K562 (cell line): ENCODE data around the gene PPWD1. TPM values are rescaled to one million over a fixed set of nuclear protein-coding genes. Genes with fewer than 3 reads are reported as not detected.

ENCODE experiments used
- ATAC-seq: fragments of 200-7000 bp; cut with Tn5 transposase; 3 replicates; pipeline ENCODE4 v1.9.1; 2020; ENCODE audit warnings: moderate library complexity
- BruUV-seq: library from RNA; stranded (reverse); fragments of 400-500 nt; replicated peaks from 2 replicates; lab custom pipeline; 2021; lab: Mats Ljungman, UMichigan
- CTCF ChIA-PET: fragments of 300-600 bp; formaldehyde crosslinking; extraction: SDS; loops from one replicate; lab custom pipeline; 2021; ENCODE audit warnings: low intra/inter-chr PET ratio; lab: Yijun Ruan, JAX
- POLR2A ChIA-PET: fragments of 300-600, 350-650 bp; sonication (Branson Sonifier 250); formaldehyde crosslinking; extraction: SDS; loops from one replicate; lab custom pipeline; 2021; ENCODE audit warnings: antibody characterized with exemption, inconsistent platforms; lab: Yijun Ruan, JAX
- DNase-seq, 4 experiments: peaks; one replicate each; pipeline versions ENCODE4 v3.0.0 to v3.0.0-alpha.2; 2011 to 2018; ENCODE audit warnings: low spot score in 3 of 4, mixed read lengths in 3 of 4; ENCODE audit errors: extremely low read depth in 1 of 4
- FAIRE-seq: peaks from 2 replicates; lab custom pipeline; 2011; peaks lifted over from hg19 to GRCh38; lab: Jason Lieb, UNC
- H2AFZ ChIP-seq: 2 replicates; pipeline ENCODE4 v1.6.0; 2011; ENCODE audit warnings: low read depth, low read length, control low read depth, inconsistent platforms
- H3K27ac ChIP-seq: fragments of 200-600 bp; 3 replicates; pipeline ENCODE4 v1.8.0; 2011; ENCODE audit warnings: low read depth, mild to moderate bottlenecking, control low read depth, inconsistent platforms, low read length, moderate library complexity, mixed read lengths; ENCODE audit errors: extremely low read depth
- H3K27me3 ChIP-seq, 2 experiments: fragments of 300-600 bp in 1 of 2; 2 replicates in 1 of 2; 3 replicates in 1 of 2; pipeline versions ENCODE4 v1.6.0 to v1.8.0; 2011; ENCODE audit warnings: inconsistent platforms in 2 of 2, low read length in 2 of 2, mild to moderate bottlenecking in 1 of 2, mixed read lengths in 1 of 2, moderate library complexity in 1 of 2; ENCODE audit not compliant: control insufficient read depth in 2 of 2, insufficient read depth in 2 of 2
- H3K36me3 ChIP-seq: fragments of 300-600 bp; 3 replicates; pipeline ENCODE4 v1.8.0; 2011; ENCODE audit warnings: mild to moderate bottlenecking, low read length, inconsistent platforms; ENCODE audit not compliant: control insufficient read depth, insufficient read depth
- H3K4me1 ChIP-seq, 2 experiments: fragments of 200-600 bp in 1 of 2; replicated peaks in 1 of 2; 2 replicates in 1 of 2; 3 replicates in 1 of 2; pipeline versions ENCODE4 v1.5.1 to v1.8.0; 2011; ENCODE audit warnings: inconsistent platforms in 2 of 2, low read length in 2 of 2, mild to moderate bottlenecking in 1 of 2, mixed read lengths in 1 of 2, moderate library complexity in 1 of 2; ENCODE audit not compliant: control insufficient read depth in 2 of 2, insufficient read depth in 2 of 2
- H3K4me2 ChIP-seq: 2 replicates; pipeline ENCODE4 v1.6.1; 2011; ENCODE audit warnings: low read length, control low read depth, inconsistent platforms, mixed read lengths; ENCODE audit not compliant: insufficient read depth
- H3K4me3 ChIP-seq: fragments of 200-600 bp; sonication (generic), shearing (Covaris generic); 2 replicates; pipeline ENCODE4 v1.5.1; 2016; ENCODE audit warnings: control low read depth, inconsistent platforms
- H3K79me2 ChIP-seq: fragments of 200-600 bp; 3 replicates; pipeline ENCODE4 v1.8.0; 2011; ENCODE audit warnings: low read length, inconsistent platforms; ENCODE audit not compliant: control insufficient read depth, insufficient read depth
- H3K9ac ChIP-seq, 2 experiments: 2 replicates each; pipeline versions ENCODE4 v1.6.0 to v1.6.1; 2011; ENCODE audit warnings: low read depth in 2 of 2, low read length in 2 of 2, control low read depth in 1 of 2, inconsistent platforms in 1 of 2, mild to moderate bottlenecking in 1 of 2, mixed read lengths in 1 of 2; ENCODE audit not compliant: insufficient read depth in 1 of 2
- H3K9me1 ChIP-seq: one replicate; pipeline ENCODE4 v1.6.0; 2011; ENCODE audit warnings: inconsistent platforms, mild to moderate bottlenecking, low read length, moderate library complexity; ENCODE audit not compliant: control insufficient read depth, insufficient read depth
- H3K9me3 ChIP-seq: replicated peaks from 2 replicates; pipeline ENCODE4 v1.5.1; 2011; ENCODE audit warnings: low read depth, low read length, inconsistent platforms; ENCODE audit not compliant: control insufficient read depth, insufficient read depth
- H4K20me1 ChIP-seq: replicated peaks from 2 replicates; pipeline ENCODE4 v1.6.1; 2011; ENCODE audit warnings: low read length, inconsistent platforms, mixed read lengths; ENCODE audit not compliant: control insufficient read depth, insufficient read depth
- CC2D1A ChIP-seq: fragments of 450-650 bp; IDR thresholded peaks from 2 replicates; pipeline ENCODE4 v1.6.1; 2017; ENCODE audit warnings: mild to moderate bottlenecking
- CEBPG ChIP-seq, 3 experiments: fragments of 200-800 bp in 1 of 3; sonication (Bioruptor generic) in 1 of 3; sonication (generic) in 1 of 3; formaldehyde crosslinking in 1 of 3; IDR thresholded peaks in 2 of 3; conservative IDR thresholded peaks in 1 of 3; 2 replicates each; pipeline versions ENCODE4 v1.6.1 to v1.8.0; 2016 to 2022; ENCODE audit warnings: missing compliant biosample characterization in 2 of 3, missing genetic modification characterization in 2 of 3, mild to moderate bottlenecking in 1 of 3, missing genetic modification reagents in 1 of 3
- KDM5B ChIP-seq: fragments of 200-600 bp; sonication (generic); IDR thresholded peaks from 2 replicates; pipeline ENCODE4 v1.6.1; 2012; ENCODE audit warnings: low read depth, mild to moderate bottlenecking, moderate library complexity, low read length, control low read depth, inconsistent platforms; ENCODE audit not compliant: insufficient replicate concordance
- POU5F1 ChIP-seq: fragments of 150-350 bp; IDR thresholded peaks from 2 replicates; pipeline ENCODE4 v1.6.1; 2014; ENCODE audit warnings: borderline replicate concordance, low read length, low read depth, mild to moderate bottlenecking; ENCODE audit not compliant: partially characterized antibody
- ZNF134 ChIP-seq: fragments of 250-450 bp; sonication (Bioruptor Pico); conservative IDR thresholded peaks from 2 replicates; pipeline ENCODE4 v1.4.0; 2020
- ZNF146 ChIP-seq: IDR thresholded peaks from one replicate; pipeline ENCODE4 v1.6.1; 2018; ENCODE audit warnings: missing compliant biosample characterization; ENCODE audit not compliant: unreplicated experiment
- WGBS: fragments of 100-300 bp; shearing (Covaris generic); methylation state at CpG from one replicate; pipeline ENCODE4 v1.1.6; 2016; ENCODE audit warnings: low coverage, mixed read lengths; ENCODE audit not compliant: insufficient coverage; ENCODE audit errors: missing lambda C conversion rate; 5-methylcytosine and 5-hydroxymethylcytosine counted together
- in situ Hi-C: fragments of 300-500 bp; cut with MboI; formaldehyde crosslinking; loops from 4 replicates; pipeline ENCODE4 v1.15.0; 2018; ENCODE audit warnings: inconsistent platforms, mixed read lengths
- intact Hi-C: fragments of 100-400 bp; cut with micrococcal nuclease; formaldehyde crosslinking; loops from 2 replicates; pipeline ENCODE4 v1.14.2; 2022
- polyA plus RNA-seq, 8 experiments: library from polyadenylated mRNA; depleted of rRNA in 4 of 8; stranded (reverse) in 5 of 8; unstranded in 3 of 8; fragments of >200 nt; fragmentation: Nextera tagmentation in 2 of 8; fragmentation: Illumina TruSeq in 1 of 8; extraction: Ambion mirVana in 2 of 8; extraction: Trizol in 1 of 8; gene quantifications; 2 replicates each; pipeline versions ENCODE4 v1.2.1 to v1.2.3, GENCODE V29; 2011 to 2014; ENCODE audit warnings: inconsistent platforms in 1 of 8, missing spikeins in 1 of 8
- total RNA-seq, 7 experiments: library from RNA; depleted of rRNA in 6 of 7; stranded (reverse); fragments of >200 nt in 6 of 7; fragmentation: Illumina TruSeq in 2 of 7; extraction: Trizol in 2 of 7; gene quantifications; 2 replicates each; pipeline versions ENCODE4 v1.2.1 to v1.2.3, GENCODE V29; 2011 to 2021; ENCODE audit warnings: low replicate concordance in 1 of 7

The PPWD1 gene
- total and polyA plus RNA-seq, 9 of the 15 experiments (the other 6 are each of a cell fraction or from before 2014, with no cell fraction given) = 24.1 to 89.2 (median 51.4) TPM

DNA sequence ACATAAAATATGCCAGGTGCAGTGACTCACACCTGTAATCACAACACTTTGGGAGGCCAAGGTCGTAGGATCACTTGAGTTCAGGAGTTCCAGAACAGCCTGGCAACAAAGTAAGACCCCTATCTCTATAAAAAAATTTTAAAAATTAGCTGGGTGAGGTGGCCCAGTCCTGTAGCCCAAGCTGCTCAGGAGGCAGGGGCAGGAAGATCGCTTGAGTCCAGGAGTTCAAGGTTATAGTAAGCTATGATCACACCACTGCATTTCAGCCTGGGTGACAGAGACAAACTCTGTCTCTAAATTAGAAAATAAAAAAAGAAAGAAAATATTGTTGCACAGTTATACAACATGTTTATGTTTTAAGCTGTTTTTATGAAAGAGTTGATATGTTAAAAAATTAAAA lies 6.9 kb upstream of the PPWD1 start (continued):
- TF ChIP-seq POU5F1 (no peak), ZNF146 (CRISPR knock-in tag) (no peak), ZNF134 (CRISPR knock-in tag) (no peak), CC2D1A (no peak)
- TF ChIP-seq, all 486 proteins: peak for 0

GRCh38 chr5:65556718-65557117 lies 6.4 kb upstream of the PPWD1 start:
- H2AFZ ChIP-seq = no peak overlapping the region
- H3K9me1 ChIP-seq = no peaks in the 10 kb centered on the region
- H3K9me3 ChIP-seq = no peaks in the 10 kb centered on the region
- H3K4me1 ChIP-seq = no peaks in the 10 kb centered on the region; a peak in 1 of 5 replicates
- H4K20me1 ChIP-seq = peaks cover 5% of the 10 kb centered on the region; the same call in 1 of the 2 replicates
- H3K79me2 ChIP-seq = peaks cover 26% of the 10 kb centered on the region
- BruUV-seq = no TSS peak
- WGBS = 90% methylated on average over 3 of the region's 3 CpGs
- TF ChIP-seq CEBPG (CRISPR knock-in tag; IDR thresholded peaks at IDR 0.05) (no peak), CEBPG (tag; conservative IDR thresholded peaks at IDR 0.05 in 1 of 2, IDR thresholded peaks at IDR 0.05 in 1 of 2) (peak in 1 of 2 experiments; percentile 55; a peak in 1 of 4 replicates), KDM5B (no peak)
- H3K4me3 ChIP-seq = no peak overlapping the region
- no peak overlapping the region for H3K4me2 ChIP-seq
- DNase-seq (no peak), ATAC-seq (0 out of 3 replicates have a peak, but pooled peaks have one; percentile 19), FAIRE-seq (no peak)
- H3K27ac ChIP-seq = no peak overlapping the region
- ChIA-PET POLR2A (interaction anchor here (1.6 to 1.8 kb wide), 2 partner anchors 11 to 21 kb away, joined by 6 to 7 read pairs; no protein-coding TSS in a partner anchor), CTCF (no interaction called here)
- intact Hi-C loops = no loop called here
- H3K27me3 ChIP-seq = no peaks in the 10 kb centered on the region
- H3K9ac ChIP-seq = no peak overlapping the region
- in situ Hi-C loops = no loop called here
- peaks cover 73% of the 10 kb centered on the region for H3K36me3 ChIP-seq
